Activated T-helper 17 cell treated with anti-CD3 and anti-CD28 coated beads, Interleukin-2, amount 50 U/mL, for 72 hours (primary cell): ENCODE data around the gene SYT15. TPM values are rescaled to one million over a fixed set of nuclear protein-coding genes. Genes with fewer than 3 reads are reported as not detected.

Source experiments
- ATAC-seq: fragments of 150-1000 bp; cut with Tn5 transposase; replicated peaks from 2 replicates; pipeline ENCODE4 v1.10.0; 2021; ENCODE audit warnings: mild to moderate bottlenecking, moderate library complexity
- H3K27ac Mint-ChIP-seq: one replicate; pipeline ENCODE4 v1.8.0; 2022; ENCODE audit warnings: mixed read lengths
- H3K27me3 Mint-ChIP-seq: one replicate; pipeline ENCODE4 v1.8.0; 2022; ENCODE audit warnings: mixed read lengths
- H3K36me3 Mint-ChIP-seq: one replicate; pipeline ENCODE4 v1.8.0; 2022; ENCODE audit warnings: low read depth, mild to moderate bottlenecking, mixed read lengths
- H3K4me1 Mint-ChIP-seq: one replicate; pipeline ENCODE4 v1.8.0; 2022; ENCODE audit warnings: mixed read lengths
- H3K4me3 Mint-ChIP-seq: one replicate; pipeline ENCODE4 v1.8.0; 2022; ENCODE audit warnings: mild to moderate bottlenecking, mixed read lengths
- H3K9me3 Mint-ChIP-seq: one replicate; pipeline ENCODE4 v1.8.0; 2022; ENCODE audit warnings: mixed read lengths
- total RNA-seq, 2 donors: library from RNA; stranded (reverse); gene quantifications; one replicate each; pipeline ENCODE4 v1.2.3, GENCODE V29; 2022

Gene SYT15
- total RNA-seq, 2 donors from 2014 or later = 0.37 to 0.56 TPM

DNA sequence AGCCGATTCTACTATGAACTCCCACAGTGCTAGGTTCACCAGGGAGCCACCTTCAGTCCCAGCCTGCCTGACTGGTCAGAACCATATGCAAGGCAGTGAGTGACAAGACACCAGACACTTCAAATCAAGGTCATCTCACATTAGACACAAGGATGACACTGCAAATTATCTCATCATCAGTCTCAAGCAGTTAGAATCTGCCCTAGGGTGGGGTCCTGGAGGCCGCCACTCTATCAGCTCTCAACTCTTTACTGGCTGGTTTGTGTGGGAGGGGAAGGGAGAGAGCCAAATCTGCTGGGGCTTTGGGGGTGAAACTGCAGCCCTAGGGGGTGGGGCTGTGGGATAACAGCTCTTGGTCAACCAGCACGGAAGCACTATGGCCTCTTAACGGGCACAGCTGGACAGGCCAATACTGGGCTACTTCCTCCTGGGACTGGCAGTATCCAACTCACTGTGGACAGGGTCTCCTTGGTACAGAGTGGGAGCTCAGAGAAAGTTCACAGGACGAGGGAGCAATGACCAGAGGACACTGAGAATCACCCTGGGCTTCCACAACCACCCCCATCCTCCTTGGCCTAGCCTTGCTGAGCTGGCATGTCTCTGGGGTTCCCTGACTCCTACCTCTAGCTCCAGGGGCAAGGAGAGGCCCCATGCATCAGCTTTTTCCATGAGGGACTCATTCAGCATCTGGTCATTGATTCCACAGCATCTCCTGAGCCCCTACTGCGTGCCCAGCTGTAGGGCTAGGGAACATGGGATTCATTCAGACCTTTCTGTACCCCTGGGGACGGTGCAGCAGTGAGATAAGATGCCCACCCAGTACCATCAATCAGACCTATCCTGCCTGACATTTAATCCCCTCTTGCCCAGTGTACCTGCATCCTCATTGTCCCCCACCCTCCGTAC lies 27.9 kb upstream of the SYT15 start:
- Mint-ChIP-seq H3K9me3 (no peaks in the 10 kb centered on the region), H3K4me3 (no peak overlapping the region), H3K36me3 (no peaks in the 10 kb centered on the region), H3K27ac (no peak overlapping the region), H3K27me3 (peaks cover 4% of the 10 kb centered on the region), H3K4me1 (no peaks in the 10 kb centered on the region)
- ATAC-seq = no peak

DNA sequence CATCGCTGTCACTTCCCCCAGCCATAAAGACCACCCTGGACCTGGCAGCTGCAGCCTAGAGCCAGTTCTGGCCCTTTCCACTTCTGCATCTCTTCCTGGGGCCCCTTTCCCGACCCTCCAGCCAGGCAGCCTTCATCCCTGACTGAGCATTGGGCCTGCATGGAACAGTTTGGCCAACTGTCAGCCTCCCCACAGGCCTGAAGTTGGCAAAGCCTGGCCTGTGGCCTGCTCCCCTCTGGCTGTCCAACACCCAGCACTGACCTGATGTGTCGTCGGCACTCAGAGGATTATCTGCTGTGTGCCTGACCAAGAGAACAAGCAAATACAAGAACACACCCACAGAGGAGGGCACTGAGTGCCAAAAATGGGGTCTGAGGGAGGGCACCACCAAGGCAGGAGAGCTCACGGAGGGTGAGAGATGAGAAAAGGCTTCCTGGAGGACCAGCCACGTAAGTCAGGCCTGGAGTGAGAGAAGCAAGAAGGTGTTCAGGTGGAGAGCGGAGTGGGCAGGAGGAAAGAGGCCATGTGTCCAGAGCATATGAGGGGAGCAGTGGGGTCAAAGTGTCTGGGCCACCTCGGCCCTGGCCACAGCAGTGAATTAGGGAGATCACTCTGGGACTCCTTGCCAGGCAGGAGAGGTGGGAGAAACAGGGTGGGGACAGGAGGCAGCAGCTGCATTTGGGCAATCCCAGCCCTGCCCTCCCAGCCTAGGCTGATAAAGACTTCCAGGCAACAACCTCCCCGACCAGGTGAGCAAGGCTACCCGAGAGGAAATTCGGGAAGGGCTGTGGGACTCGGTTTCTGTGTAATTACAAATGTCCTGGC lies 27.0 kb upstream of the SYT15 start:
- no peak for ATAC-seq
- Mint-ChIP-seq H3K27ac (no peak overlapping the region), H3K36me3 (no peaks in the 10 kb centered on the region), H3K4me3 (no peak overlapping the region), H3K27me3 (peaks cover 5% of the 10 kb centered on the region), H3K4me1 (peaks cover 1% of the 10 kb centered on the region), H3K9me3 (no peaks in the 10 kb centered on the region)

DNA sequence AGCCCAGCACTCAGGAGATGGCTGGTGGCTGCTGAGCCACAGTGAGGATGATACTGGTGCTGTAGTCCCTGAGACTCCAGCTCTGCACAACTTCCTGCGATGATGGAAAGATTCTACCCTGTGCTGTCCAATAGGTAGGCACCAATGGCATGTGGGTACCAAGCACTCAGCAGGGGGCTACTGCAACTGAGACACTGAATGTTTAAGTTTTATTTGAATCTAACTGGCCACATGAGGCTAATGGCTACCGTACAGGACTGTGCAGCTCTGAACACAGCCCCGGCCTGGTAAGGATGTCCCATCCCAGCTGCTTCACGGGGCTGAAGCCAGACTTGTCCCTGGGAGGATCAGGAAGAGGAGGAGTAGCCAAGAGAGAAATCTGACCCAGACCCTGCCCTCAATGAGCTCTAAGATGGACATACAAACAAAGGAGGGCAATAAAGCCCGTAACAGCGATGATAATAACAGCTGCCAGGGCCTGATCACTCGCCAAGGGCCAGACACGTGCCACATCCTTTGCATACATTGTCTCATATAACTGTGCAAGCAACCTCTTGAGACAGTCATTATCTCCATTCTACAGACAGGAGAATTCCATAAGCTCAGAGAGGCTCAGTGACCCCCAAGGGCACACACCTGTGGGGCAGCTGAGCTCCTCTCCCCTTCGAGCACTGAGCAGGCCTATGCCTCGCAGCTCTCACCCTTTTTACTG lies 26.2 kb upstream of the SYT15 start:
- Mint-ChIP-seq H3K27ac (no peak overlapping the region), H3K9me3 (no peaks in the 10 kb centered on the region), H3K4me1 (peaks cover 4% of the 10 kb centered on the region), H3K27me3 (peaks cover 5% of the 10 kb centered on the region), H3K4me3 (no peak overlapping the region), H3K36me3 (no peaks in the 10 kb centered on the region)
- ATAC-seq = no peak

DNA sequence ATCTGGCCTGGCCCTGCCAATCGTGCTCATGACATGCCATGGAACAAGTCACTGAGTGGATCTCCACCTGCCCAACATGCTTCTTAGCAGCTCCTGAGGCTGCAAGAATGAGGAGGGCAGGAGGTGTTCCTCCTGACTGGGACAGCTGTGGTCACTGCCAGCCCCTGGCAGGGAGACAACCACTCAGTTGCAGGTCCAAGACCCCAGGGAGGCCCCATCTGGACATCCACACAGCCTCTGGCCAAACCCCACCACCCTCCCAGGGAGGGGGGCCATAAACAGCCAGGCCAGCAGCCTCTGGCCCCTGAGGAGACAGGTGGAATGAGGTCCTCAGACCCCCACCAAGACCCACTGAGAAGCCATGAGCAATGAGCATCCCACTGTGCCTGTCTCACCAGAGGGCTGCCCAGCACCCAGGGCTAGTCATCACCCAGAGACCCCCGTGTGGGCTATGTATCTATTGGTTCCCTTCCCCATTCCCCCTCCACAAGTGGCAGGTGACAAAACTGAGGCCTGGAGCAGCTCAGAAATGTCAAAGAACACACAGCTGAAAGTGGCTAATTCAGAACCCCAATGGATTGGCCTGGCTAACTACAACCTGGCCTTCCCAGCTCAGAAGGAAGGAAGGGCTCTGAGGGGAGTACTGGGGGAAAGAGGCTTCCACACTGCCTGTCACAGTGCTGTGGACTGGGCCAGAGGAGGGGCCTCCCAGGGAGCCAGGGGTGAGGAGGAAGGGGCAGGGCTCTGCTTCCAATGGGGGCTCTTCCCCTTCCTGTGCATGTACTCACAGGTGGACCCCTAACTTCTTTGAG lies 25.5 kb upstream of the SYT15 start:
- Mint-ChIP-seq H3K4me3 (no peak overlapping the region), H3K27ac (no peak overlapping the region), H3K4me1 (peaks cover 4% of the 10 kb centered on the region), H3K27me3 (peaks cover 5% of the 10 kb centered on the region), H3K9me3 (no peaks in the 10 kb centered on the region), H3K36me3 (no peaks in the 10 kb centered on the region)
- no peak for ATAC-seq

DNA sequence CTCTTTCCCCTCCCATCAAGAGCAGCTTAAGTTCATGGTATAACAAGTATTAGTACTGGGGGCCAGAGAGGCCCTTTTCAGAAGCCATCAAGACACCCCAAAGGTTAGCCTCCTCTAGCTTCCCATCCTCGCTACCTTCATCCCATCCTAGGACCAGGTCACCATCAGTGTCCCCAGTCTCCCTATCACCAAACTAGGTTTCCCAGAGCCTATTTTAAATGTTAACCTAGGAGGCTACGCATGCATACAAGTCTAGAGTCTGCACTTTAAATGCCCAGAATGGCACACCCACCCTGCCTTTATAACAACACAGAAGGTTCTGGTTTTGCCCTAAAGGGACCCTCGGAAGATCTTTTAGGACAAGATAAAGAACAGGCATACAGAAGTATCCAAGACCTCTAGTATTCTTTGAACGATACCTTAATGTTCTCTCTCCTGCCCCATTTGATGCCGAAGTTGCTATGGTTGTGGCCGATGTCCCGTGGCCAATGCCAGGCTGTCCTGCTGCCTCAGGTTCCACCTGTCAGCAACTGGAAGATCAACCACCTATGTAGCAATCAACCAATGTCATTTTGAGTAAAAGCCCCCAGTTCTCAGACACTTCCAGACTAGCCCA lies 24.7 kb upstream of the SYT15 start:
- ATAC-seq = no peak
- no peaks in the 10 kb centered on the region for H3K36me3 Mint-ChIP-seq
- no peaks in the 10 kb centered on the region for H3K9me3 Mint-ChIP-seq
- H3K27ac Mint-ChIP-seq = no peak overlapping the region
- no peak overlapping the region for H3K4me3 Mint-ChIP-seq
- peaks cover 5% of the 10 kb centered on the region for H3K27me3 Mint-ChIP-seq
- H3K4me1 Mint-ChIP-seq = peaks cover 4% of the 10 kb centered on the region

DNA sequence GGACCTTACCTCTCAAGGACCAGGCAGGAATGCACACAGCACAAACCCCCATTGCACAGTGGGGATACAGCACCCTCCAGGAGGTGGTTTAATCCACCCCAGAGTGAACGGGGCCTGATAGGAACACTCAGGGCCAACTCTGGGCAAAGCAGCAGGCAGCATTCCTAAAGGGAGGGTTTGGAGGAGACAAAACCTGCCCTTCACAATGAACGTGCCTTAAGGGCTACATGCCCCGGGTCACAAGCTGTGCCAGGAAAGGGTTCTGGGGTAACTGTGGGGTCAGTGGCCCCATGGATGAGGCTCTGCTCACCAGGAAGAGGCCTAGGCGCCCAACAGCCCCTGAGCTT lies 23.6 kb upstream of the SYT15 start:
- Mint-ChIP-seq H3K27me3 (peaks cover 5% of the 10 kb centered on the region), H3K4me3 (no peak overlapping the region)

DNA sequence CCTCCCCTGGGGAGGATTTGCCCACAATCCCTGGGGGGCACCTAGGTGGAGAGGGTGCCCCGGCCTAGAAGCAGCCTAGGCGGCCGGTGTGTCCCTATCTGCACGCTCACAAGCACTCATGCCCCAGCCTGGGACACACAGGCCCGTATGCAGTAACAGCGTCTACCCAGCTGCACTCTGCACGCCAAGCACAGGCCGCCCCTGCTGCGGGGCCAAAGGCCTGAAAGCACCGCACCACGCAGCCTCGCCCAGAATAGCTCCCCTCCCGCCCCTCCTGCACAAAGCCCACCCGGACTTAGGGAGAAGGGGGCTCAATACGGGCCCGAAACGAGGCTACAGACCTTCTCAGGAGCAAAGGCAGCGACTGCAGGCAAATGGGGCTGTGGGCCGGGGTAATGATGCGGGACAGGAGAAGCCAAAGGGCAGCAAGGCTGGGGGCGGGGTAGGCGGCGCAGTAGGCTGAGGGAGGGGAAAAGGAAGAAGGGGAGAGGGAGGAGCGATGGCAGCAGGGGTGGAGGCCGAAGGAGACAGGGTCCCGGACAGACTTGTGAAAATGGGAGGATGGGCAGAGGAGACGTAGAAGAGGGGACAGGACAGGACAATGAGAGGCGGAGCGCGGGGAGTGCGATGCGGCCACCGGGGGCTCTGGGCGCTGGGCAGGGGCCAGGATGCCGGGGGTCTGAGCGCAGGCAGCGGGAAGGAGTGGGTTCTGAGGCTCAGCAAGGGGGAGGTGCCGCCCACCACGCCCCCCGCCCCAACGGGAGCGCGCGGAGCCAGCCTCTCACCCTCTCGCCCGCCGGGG lies 23.0 kb upstream of the SYT15 start:
- ATAC-seq = no peak
- H3K36me3 Mint-ChIP-seq = no peaks in the 10 kb centered on the region
- peak overlapping the region; percentile 7 for H3K4me3 Mint-ChIP-seq
- no peaks in the 10 kb centered on the region for H3K9me3 Mint-ChIP-seq
- peaks cover 5% of the 10 kb centered on the region for H3K27me3 Mint-ChIP-seq
- H3K27ac Mint-ChIP-seq = no peak overlapping the region
- peaks cover 4% of the 10 kb centered on the region for H3K4me1 Mint-ChIP-seq

More for the DNA sequence above, 23.6 kb upstream of the SYT15 start:
- Mint-ChIP-seq H3K27ac (no peak overlapping the region), H3K9me3 (no peaks in the 10 kb centered on the region), H3K4me1 (peaks cover 4% of the 10 kb centered on the region), H3K36me3 (no peaks in the 10 kb centered on the region)
- ATAC-seq = no peak

DNA sequence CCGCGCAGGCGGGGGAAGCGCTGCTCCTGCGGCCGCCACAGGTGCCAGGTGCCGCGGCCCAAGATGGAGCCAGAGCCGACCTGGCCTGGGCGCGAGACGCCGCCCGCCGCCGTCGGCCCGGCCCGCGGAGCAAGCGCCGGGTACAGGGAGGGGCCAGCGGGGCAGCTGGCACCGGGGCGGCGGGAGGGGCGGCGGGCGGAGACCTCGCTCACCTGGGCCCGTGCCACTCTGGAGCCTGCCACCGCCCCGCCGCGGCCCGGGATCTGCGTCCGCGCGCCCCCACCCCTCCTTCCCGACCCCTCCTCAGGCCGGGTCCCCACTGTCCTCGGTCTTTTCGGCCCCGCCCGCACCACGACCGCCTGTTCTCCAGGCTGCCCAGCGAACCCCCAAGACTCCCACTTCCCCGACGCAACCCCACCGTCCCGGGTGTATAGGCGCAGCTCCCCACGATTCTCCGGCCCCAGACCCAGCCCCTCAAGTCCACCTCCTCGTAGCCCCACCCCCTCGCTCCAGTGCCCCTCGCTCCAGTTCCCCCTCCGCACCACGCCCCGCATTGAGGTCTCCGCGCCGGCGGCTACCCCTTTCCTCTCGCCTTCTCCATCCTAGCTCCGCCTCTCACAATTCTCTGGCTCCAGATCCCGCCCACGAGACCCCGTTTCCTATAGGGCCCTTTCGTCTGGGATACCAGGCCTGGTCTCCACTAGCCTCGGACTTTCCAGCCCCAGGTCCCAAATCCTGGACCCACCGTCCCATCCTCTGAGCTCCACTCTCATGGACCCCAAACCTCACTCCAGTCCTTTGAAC lies 22.2 kb upstream of the SYT15 start, which contains the start of gene GPRIN2:
Gene GPRIN2 (minus strand): TSS at position 144 of the 804 bp plus-strand sequence. CDS start 5,922 bp downstream, outside the sequence.
- peaks cover 4% of the 10 kb centered on the region for H3K4me1 Mint-ChIP-seq
- H3K27ac Mint-ChIP-seq = no peak within 1 kb of the TSS
- H3K4me3 Mint-ChIP-seq = peak within 1 kb of the TSS; percentile 47
- no peaks in the 10 kb centered on the region for H3K36me3 Mint-ChIP-seq
- H3K9me3 Mint-ChIP-seq = no peaks in the 10 kb centered on the region
- ATAC-seq = no peak
- peaks cover 5% of the 10 kb centered on the region for H3K27me3 Mint-ChIP-seq

DNA sequence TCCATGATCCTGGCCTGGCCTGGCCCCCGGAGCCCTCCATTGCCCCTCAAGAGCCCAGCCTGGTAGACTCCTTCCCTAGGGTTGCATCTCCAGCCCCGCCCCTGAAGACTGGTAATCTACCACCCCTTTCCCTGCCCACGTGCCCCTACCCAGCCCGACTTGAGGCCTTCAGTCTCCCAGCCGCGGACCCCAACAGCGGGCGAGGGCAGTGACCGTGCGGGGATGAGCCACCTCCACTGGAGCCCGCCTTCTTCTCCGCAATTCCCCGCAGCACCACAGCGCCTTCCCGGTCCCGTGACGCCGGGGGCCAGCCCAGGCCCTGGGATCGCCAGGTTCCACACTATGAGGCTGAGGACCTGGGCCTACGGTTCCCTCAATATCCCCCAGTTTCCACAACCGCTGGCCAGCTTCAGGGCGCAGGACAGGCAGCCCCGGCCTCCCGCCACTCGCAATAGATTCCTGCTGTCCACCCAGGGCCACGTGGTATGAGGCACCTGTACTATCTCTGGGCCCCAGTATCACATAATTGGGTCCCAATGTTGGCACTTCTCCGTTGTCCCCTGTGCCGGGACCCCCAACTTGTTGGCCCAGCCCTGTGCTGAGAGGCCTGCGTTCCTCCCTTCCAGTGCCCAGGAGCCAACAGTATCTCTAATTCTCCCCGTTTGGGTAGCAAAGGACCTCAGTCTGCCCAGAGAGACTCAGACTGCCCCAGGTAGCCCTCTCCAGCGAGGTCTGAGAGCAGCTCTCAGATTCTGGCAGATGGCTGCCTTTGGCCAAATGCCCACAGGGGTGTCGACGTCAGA lies 21.4 kb upstream of the SYT15 start:
- Mint-ChIP-seq H3K4me1 (peaks cover 4% of the 10 kb centered on the region), H3K27ac (no peak overlapping the region), H3K27me3 (peaks cover 5% of the 10 kb centered on the region), H3K4me3 (peak overlapping the region; percentile 47), H3K36me3 (no peaks in the 10 kb centered on the region), H3K9me3 (no peaks in the 10 kb centered on the region)
- ATAC-seq = no peak

DNA sequence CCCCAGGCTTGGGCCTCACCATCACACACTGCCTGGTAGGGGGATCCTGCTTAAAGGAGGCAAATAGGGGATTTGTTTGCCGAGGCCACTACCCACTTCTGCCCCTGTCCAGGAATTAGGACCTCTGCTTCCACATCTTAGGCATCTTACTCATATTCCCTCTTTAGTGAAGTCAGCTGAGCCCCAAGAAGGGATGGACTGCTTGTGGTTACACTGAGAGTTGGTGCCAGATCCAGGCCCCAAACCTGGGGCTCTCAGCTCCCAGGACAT lies 20.9 kb upstream of the SYT15 start:
- no peaks in the 10 kb centered on the region for H3K36me3 Mint-ChIP-seq
- no peaks in the 10 kb centered on the region for H3K9me3 Mint-ChIP-seq
- H3K27me3 Mint-ChIP-seq = peaks cover 5% of the 10 kb centered on the region
- H3K4me1 Mint-ChIP-seq = peaks cover 4% of the 10 kb centered on the region
- H3K4me3 Mint-ChIP-seq = peak overlapping the region; percentile 47
- H3K27ac Mint-ChIP-seq = no peak overlapping the region
- ATAC-seq = no peak

DNA sequence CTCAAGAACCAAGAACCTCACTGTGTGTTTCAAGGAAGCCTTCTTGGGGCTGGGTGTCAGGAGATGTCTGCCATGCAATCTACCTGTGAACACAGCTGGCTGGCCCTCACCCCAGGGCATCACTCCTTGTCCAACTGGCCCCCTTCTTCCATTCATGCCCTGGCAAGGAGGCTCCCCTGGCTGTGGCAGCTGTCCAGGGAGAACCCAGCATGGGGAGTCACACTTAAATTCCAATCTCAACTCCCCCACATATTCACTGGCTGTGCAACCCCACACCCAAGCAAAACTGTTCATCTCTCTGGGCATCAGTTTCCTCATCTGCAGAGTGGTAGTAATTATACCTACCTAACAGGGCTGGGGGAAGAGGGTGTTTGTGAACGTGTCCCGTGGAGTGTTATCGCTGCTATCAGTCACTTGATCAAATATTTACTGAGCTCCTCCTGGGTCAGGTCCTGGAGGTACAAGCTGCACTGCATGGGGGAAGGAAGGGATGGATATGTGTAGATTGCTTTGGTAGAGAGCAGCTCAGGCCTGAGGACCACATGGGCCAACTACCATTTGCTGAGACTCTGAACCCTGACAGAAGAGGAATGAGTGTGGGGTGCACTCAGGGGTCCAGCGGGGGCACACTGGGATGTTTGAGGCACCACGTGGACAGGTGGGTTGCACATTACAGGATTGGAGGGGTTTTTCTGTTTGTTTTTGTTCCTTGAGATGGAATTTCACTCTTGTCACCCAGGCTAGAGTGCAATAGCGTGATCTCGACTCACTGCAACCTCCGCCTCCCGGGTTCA lies 20.3 kb upstream of the SYT15 start:
- ATAC-seq = no peak
- peaks cover 4% of the 10 kb centered on the region for H3K4me1 Mint-ChIP-seq
- no peaks in the 10 kb centered on the region for H3K36me3 Mint-ChIP-seq
- peaks cover 5% of the 10 kb centered on the region for H3K27me3 Mint-ChIP-seq
- H3K9me3 Mint-ChIP-seq = no peaks in the 10 kb centered on the region
- H3K27ac Mint-ChIP-seq = no peak overlapping the region
- no peak overlapping the region for H3K4me3 Mint-ChIP-seq
